Karpas-422 (cell line): ENCODE results near the gene SYT15B. TPM values are rescaled to one million over a fixed set of nuclear protein-coding genes. Genes with fewer than 3 reads are reported as not detected.
"Not testable (repeated sequence)": the region's sequence is repeated elsewhere in the genome, so short reads cannot be mapped to it uniquely, and the experiment has no call there.

Experiments
- DNase-seq: peaks from one replicate; pipeline ENCODE4 v3.0.0-alpha.2; 2015
- H2AFZ ChIP-seq: fragments of 200-600 bp; sonication (generic); 2 replicates; pipeline ENCODE4 v1.6.1; 2014; ENCODE audit warnings: antibody characterized with exemption, low read length, mixed read lengths
- H3K27ac ChIP-seq: fragments of 200-600 bp; sonication (generic); 2 replicates; pipeline ENCODE4 v1.5.1; 2014; ENCODE audit warnings: mild to moderate bottlenecking, low read length, moderate library complexity
- H3K27me3 ChIP-seq: fragments of 200-600 bp; sonication (generic); 2 replicates; pipeline ENCODE4 v1.6.1; 2014; ENCODE audit warnings: low read length, mixed read lengths
- H3K36me3 ChIP-seq: fragments of 200-600 bp; sonication (generic); 2 replicates; pipeline ENCODE4 v1.6.1; 2014; ENCODE audit warnings: low read length, mixed read lengths; ENCODE audit not compliant: insufficient read depth
- H3K4me1 ChIP-seq: fragments of 200-600 bp; sonication (generic); 2 replicates; pipeline ENCODE4 v1.6.1; 2014; ENCODE audit warnings: mild to moderate bottlenecking, low read length, mixed read lengths
- H3K4me2 ChIP-seq: fragments of 200-600 bp; sonication (generic); 2 replicates; pipeline ENCODE4 v1.6.1; 2014; ENCODE audit warnings: low read length, low read depth, mild to moderate bottlenecking; ENCODE audit not compliant: poor library complexity, severe bottlenecking
- H3K4me3 ChIP-seq: fragments of 200-600 bp; sonication (generic); 2 replicates; pipeline ENCODE4 v1.5.1; 2014; ENCODE audit warnings: mild to moderate bottlenecking, antibody characterized with exemption, low read length, mixed read lengths
- H3K79me2 ChIP-seq: fragments of 200-600 bp; sonication (generic); 2 replicates; pipeline ENCODE4 v1.6.1; 2014; ENCODE audit warnings: mild to moderate bottlenecking, low read length, mixed read lengths
- H3K9ac ChIP-seq: fragments of 200-600 bp; sonication (generic); 2 replicates; pipeline ENCODE4 v1.6.0; 2014; ENCODE audit warnings: low read length
- H3K9me2 ChIP-seq: fragments of 200-600 bp; sonication (generic), shearing (Covaris generic); replicated peaks from 2 replicates; pipeline ENCODE4 v1.6.0; 2014; ENCODE audit warnings: mild to moderate bottlenecking, low read length, moderate library complexity; ENCODE audit not compliant: insufficient read depth
- H3K9me3 ChIP-seq: fragments of 300-700, 200-600 bp; sonication (generic); 2 replicates; pipeline ENCODE4 v1.6.1; 2014; ENCODE audit warnings: low read length, mixed read lengths
- H4K20me1 ChIP-seq: fragments of 200-600 bp; sonication (generic); 2 replicates; pipeline ENCODE4 v1.6.1; 2014; ENCODE audit warnings: mild to moderate bottlenecking, antibody characterized with exemption, low read length, low read depth; ENCODE audit not compliant: insufficient read depth
- total RNA-seq: library from RNA; depleted of rRNA; stranded (reverse); fragments of >200 nt; shearing (Covaris generic); gene quantifications from 2 replicates; pipeline ENCODE4 v1.2.3, GENCODE V29; 2014; ENCODE audit warnings: low replicate concordance; rRNA removed

The SYT15B gene
- total RNA-seq, 1 experiment from 2014 or later = not detected

DNA sequence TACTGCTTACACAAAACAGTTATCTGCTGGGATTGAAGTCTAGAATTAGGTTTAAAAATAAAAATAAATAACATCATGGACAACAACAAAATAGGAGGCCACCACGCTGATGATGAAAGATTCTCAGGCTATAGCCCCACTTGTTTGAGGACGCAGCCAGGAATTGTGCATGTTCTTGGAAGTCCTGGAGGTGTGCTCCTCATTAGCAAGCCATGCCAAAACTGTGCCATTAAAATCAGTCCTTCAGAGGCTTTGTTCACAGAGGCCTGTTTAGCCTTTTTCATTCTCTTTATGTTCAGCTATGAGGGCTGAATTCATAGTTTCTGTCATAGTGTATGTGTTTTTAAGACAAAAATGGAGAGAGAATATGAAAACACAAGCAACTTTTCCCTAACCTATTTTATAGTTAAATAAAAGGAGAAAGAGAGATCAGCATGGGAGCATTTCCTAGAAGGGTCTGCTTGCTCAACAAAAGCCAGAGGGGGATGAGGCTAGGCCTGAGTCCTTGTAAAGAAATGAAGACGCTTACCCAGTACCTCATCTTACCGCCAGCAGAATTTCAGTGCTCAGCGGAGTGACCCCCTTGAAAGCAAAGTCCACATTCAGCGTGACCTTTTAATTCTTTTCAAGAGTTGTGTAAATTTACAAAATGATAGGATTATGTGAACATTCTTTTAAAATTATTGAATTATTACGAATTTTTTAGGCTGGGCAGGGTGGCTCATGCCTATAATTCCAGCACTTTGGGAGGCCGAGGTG is 46.2 kb downstream of the SYT15B start:
- H3K9ac ChIP-seq, H3K9me2 ChIP-seq, DNase-seq: not testable (repeated sequence)

More for the DNA sequence above, 46.2 kb downstream of the SYT15B start:
- H4K20me1 ChIP-seq, H3K4me1 ChIP-seq, H3K36me3 ChIP-seq, H3K27ac ChIP-seq, H3K4me3 ChIP-seq, H3K27me3 ChIP-seq, H3K79me2 ChIP-seq, H2AFZ ChIP-seq, H3K9me3 ChIP-seq, H3K4me2 ChIP-seq: not testable (repeated sequence)

Other genes with a start within 250 kb of the SYT15B start
- 11.8 and 12.0 TPM in 2 replicates for gene AGAP9, start 240.0 kb downstream of the SYT15B start, total RNA-seq
- gene NPY4R2, start 155.1 kb upstream of the SYT15B start, total RNA-seq = not detected in 2 replicates
- not detected in 2 replicates for gene FAM25C, start 236.2 kb upstream of the SYT15B start, total RNA-seq